SK-N-SH (cell line): ENCODE results near the gene PAFAH1B1.

ENCODE experiments used
- GABPA ChIP-seq: IDR thresholded peaks from 2 replicates; pipeline ENCODE4 v1.4.0; 2012; ENCODE audit warnings: low read depth, mild to moderate bottlenecking
- POLR2AphosphoS5 ChIP-seq: IDR thresholded peaks from 2 replicates; pipeline ENCODE4 v1.6.1; 2012; ENCODE audit warnings: low read depth, low read length
- RFX5 ChIP-seq: IDR thresholded peaks from 2 replicates; pipeline ENCODE4 v1.6.1; 2012; ENCODE audit warnings: mild to moderate bottlenecking, improper control_type of control experiment, low read length
- TF ChIP-seq, protein P1 (sequence below): fragments of 200-600 bp; sonication (generic); IDR thresholded peaks from 2 replicates; pipeline ENCODE4 v1.6.1; 2017; ENCODE audit warnings: antibody characterized with exemption, mild to moderate bottlenecking, moderate library complexity
- TF ChIP-seq, protein P2 (sequence below): IDR thresholded peaks from 2 replicates; pipeline ENCODE4 v1.4.0; 2012; ENCODE audit warnings: low read depth, borderline replicate concordance
- TF ChIP-seq, protein P3 (sequence below): IDR thresholded peaks from 2 replicates; pipeline ENCODE4 v1.6.1; 2012; ENCODE audit warnings: mild to moderate bottlenecking, low read depth, low read length, moderate library complexity
- TF ChIP-seq, protein P4 (sequence below): IDR thresholded peaks from 2 replicates; pipeline ENCODE4; 2012

DNA sequence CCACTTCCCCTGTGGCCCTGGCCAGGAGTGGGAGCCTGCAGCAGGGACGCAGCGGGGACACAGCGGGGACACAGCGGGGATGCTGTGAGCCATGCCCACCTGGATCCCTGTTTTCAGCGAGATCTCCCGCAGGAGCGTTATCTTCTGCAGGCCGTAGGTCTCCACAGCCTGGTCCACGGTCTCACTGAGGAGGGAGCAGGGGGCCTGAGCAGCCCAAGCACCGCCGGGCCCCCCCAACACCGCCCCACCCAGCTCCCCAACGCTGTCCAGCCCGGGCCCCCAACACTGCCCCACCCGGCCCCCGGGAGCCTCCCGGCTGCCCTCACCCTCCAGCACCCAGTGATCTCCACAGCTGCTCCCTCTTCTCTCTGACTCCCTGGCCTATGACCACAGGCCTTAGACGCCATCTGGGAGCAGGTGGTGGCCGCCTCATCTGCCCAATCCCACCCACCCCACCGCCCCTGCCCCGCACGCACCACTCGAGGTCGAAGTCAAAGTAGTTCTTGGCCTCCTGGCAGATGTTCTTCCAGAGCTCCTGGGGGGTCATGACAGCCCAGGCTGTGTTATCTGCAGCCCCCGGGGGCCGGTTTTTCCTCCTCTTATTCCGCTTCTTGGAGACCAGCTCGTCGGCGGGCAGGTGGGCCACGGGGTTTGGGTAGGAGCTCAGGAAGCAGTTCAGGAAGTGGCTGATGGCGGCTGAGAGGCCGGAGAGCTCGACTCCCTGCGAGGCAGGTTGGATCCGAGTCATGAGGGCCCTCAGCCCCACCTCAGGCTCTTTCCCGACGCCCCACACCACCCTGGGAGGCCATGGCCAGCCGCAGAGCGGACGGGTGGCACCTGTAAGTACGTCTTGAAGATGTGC, 101.2 kb downstream of the PAFAH1B1 start:
- TF ChIP-seq, protein P1, sequence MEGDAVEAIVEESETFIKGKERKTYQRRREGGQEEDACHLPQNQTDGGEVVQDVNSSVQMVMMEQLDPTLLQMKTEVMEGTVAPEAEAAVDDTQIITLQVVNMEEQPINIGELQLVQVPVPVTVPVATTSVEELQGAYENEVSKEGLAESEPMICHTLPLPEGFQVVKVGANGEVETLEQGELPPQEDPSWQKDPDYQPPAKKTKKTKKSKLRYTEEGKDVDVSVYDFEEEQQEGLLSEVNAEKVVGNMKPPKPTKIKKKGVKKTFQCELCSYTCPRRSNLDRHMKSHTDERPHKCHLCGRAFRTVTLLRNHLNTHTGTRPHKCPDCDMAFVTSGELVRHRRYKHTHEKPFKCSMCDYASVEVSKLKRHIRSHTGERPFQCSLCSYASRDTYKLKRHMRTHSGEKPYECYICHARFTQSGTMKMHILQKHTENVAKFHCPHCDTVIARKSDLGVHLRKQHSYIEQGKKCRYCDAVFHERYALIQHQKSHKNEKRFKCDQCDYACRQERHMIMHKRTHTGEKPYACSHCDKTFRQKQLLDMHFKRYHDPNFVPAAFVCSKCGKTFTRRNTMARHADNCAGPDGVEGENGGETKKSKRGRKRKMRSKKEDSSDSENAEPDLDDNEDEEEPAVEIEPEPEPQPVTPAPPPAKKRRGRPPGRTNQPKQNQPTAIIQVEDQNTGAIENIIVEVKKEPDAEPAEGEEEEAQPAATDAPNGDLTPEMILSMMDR, result no peak
- no peak for TF ChIP-seq GABPA
- TF ChIP-seq, protein P2, sequence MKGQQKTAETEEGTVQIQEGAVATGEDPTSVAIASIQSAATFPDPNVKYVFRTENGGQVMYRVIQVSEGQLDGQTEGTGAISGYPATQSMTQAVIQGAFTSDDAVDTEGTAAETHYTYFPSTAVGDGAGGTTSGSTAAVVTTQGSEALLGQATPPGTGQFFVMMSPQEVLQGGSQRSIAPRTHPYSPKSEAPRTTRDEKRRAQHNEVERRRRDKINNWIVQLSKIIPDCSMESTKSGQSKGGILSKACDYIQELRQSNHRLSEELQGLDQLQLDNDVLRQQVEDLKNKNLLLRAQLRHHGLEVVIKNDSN, result no peak
- TF ChIP-seq, protein P3, sequence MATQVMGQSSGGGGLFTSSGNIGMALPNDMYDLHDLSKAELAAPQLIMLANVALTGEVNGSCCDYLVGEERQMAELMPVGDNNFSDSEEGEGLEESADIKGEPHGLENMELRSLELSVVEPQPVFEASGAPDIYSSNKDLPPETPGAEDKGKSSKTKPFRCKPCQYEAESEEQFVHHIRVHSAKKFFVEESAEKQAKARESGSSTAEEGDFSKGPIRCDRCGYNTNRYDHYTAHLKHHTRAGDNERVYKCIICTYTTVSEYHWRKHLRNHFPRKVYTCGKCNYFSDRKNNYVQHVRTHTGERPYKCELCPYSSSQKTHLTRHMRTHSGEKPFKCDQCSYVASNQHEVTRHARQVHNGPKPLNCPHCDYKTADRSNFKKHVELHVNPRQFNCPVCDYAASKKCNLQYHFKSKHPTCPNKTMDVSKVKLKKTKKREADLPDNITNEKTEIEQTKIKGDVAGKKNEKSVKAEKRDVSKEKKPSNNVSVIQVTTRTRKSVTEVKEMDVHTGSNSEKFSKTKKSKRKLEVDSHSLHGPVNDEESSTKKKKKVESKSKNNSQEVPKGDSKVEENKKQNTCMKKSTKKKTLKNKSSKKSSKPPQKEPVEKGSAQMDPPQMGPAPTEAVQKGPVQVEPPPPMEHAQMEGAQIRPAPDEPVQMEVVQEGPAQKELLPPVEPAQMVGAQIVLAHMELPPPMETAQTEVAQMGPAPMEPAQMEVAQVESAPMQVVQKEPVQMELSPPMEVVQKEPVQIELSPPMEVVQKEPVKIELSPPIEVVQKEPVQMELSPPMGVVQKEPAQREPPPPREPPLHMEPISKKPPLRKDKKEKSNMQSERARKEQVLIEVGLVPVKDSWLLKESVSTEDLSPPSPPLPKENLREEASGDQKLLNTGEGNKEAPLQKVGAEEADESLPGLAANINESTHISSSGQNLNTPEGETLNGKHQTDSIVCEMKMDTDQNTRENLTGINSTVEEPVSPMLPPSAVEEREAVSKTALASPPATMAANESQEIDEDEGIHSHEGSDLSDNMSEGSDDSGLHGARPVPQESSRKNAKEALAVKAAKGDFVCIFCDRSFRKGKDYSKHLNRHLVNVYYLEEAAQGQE, result no peak
- TF ChIP-seq RFX5, result no peak
- no peak for TF ChIP-seq POLR2AphosphoS5
- TF ChIP-seq, protein P4, sequence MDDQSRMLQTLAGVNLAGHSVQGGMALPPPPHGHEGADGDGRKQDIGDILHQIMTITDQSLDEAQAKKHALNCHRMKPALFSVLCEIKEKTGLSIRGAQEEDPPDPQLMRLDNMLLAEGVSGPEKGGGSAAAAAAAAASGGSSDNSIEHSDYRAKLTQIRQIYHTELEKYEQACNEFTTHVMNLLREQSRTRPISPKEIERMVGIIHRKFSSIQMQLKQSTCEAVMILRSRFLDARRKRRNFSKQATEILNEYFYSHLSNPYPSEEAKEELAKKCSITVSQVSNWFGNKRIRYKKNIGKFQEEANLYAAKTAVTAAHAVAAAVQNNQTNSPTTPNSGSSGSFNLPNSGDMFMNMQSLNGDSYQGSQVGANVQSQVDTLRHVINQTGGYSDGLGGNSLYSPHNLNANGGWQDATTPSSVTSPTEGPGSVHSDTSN, result no peak
